Suprapubic skin (tissue), 3 donors: ENCODE data around the gene UBE3A.

ENCODE experiments used
- CTCF ChIP-seq, 2 donors: fragments of 200-600 bp in 1 of 2; fragments of 450-650 bp in 1 of 2; sonication (generic) in 1 of 2; IDR thresholded peaks; one replicate each; pipeline ENCODE4 v1.5.1; 2016 to 2019; ENCODE audit warnings: antibody characterized with exemption in 2 of 2, mild to moderate bottlenecking in 1 of 2, moderate library complexity in 1 of 2
- POLR2A ChIP-seq, 2 donors: fragments of 450-650 bp; IDR thresholded peaks; one replicate each; pipeline ENCODE4 v1.6.1; 2017; ENCODE audit warnings: antibody characterized with exemption in 2 of 2, mild to moderate bottlenecking in 2 of 2, moderate library complexity in 2 of 2

GRCh38 chr15:25426896-25427610 lies 11.8 kb downstream of the UBE3A start:
- TF ChIP-seq CTCF (IDR thresholded peaks at IDR 0.05) = no peak
- TF ChIP-seq POLR2A (IDR thresholded peaks at IDR 0.05) = no peak
